Measurements from ENCODE around the gene COPS4. TPM values are rescaled to one million over a fixed set of nuclear protein-coding genes. Genes with fewer than 3 reads are reported as not detected.

The COPS4 gene
- total and polyA plus RNA-seq, 3 donors from 2014 or later: 73.2 to 100 (median 87.6) TPM

DNA sequence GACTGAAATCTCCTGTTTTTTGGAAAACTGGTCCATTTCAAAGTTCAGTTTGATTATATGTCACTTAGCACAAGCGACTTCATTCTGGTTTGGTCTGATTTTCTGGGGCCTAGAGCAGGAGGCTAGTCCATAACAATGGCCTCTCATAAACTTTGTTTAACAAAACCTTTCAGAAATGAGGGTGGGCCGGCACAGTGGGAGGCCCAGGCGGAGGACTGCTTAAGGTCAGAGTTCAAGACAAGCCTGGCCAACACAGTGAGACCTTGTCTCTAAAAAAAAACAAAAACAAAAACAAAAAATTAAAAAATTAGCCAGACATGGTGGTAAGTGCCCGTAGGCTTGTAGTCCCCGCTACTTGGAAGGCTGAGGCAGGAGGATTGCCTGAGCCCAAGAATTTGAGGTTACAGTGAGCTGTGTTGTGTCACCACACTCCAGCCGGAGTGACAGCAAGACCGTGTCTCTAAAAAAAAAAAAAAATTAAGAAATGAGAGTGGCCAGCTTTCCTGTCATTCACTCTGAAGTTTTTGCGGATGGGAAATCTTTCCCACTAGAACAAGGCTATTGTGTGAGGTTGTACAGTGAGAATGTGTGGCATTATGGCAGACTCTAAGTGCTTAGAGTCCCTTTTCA is 80.8 kb downstream of the COPS4 start:
- Histone ChIP-seq H3K9me3 (no peaks in the 10 kb centered on the region), H3K36me3 (ENCODE audit: low read depth, missing control alignments) (no peaks in the 10 kb centered on the region), H3K4me1 (no peaks in the 10 kb centered on the region), H3K27ac (no peak overlapping the region), H3K27me3 (no peaks in the 10 kb centered on the region), H3K4me3 (no peak overlapping the region)
- whole genome bisulfite sequencing, 2 donors: 78 to 87% methylated on average over 8 of the region's 8 CpGs
- no peak for DNase-seq
- intact Hi-C loops (cut with DNase I; ENCODE audit: low total_unique reads): no loop called here
- TF ChIP-seq POLR2A (IDR thresholded peaks at IDR 0.05): no peak
- TF ChIP-seq, protein P1, sequence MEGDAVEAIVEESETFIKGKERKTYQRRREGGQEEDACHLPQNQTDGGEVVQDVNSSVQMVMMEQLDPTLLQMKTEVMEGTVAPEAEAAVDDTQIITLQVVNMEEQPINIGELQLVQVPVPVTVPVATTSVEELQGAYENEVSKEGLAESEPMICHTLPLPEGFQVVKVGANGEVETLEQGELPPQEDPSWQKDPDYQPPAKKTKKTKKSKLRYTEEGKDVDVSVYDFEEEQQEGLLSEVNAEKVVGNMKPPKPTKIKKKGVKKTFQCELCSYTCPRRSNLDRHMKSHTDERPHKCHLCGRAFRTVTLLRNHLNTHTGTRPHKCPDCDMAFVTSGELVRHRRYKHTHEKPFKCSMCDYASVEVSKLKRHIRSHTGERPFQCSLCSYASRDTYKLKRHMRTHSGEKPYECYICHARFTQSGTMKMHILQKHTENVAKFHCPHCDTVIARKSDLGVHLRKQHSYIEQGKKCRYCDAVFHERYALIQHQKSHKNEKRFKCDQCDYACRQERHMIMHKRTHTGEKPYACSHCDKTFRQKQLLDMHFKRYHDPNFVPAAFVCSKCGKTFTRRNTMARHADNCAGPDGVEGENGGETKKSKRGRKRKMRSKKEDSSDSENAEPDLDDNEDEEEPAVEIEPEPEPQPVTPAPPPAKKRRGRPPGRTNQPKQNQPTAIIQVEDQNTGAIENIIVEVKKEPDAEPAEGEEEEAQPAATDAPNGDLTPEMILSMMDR (IDR thresholded peaks at IDR 0.05): no peak

DNA sequence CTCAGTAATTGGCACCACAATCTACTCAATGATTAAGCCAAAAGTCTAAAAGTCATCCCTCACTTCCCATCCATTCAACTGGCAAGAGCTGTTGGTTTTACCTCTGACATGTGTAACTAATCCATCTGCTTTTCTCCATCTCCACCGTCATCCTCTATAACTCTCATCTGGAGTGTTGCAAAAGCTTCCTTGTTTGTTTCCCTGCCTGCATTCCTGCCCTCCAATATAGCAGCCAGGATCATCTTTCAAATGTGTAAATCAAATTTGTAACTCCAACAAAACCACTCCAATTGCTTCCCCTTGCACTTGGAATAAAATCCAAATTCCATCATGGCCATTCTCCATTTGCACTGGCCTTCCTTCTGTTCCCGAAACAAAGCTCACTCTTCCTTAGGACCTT is 83.9 kb downstream of the COPS4 start:
- no peaks in the 10 kb centered on the region for H3K36me3 ChIP-seq (ENCODE audit: low read depth, missing control alignments)
- TF ChIP-seq POLR2A (IDR thresholded peaks at IDR 0.05): no peak
- TF ChIP-seq, protein P1 (IDR thresholded peaks at IDR 0.05): no peak
- H3K9me3 ChIP-seq: no peaks in the 10 kb centered on the region
- DNase-seq: no peak
- no peaks in the 10 kb centered on the region for H3K27me3 ChIP-seq
- intact Hi-C loops (cut with DNase I; ENCODE audit: low total_unique reads): no loop called here
- no peak overlapping the region for H3K27ac ChIP-seq
- no peaks in the 10 kb centered on the region for H3K4me1 ChIP-seq
- WGBS, 2 donors: 68 to 91% methylated on average over 2 of the region's 2 CpGs
- H3K4me3 ChIP-seq: no peak overlapping the region

DNA sequence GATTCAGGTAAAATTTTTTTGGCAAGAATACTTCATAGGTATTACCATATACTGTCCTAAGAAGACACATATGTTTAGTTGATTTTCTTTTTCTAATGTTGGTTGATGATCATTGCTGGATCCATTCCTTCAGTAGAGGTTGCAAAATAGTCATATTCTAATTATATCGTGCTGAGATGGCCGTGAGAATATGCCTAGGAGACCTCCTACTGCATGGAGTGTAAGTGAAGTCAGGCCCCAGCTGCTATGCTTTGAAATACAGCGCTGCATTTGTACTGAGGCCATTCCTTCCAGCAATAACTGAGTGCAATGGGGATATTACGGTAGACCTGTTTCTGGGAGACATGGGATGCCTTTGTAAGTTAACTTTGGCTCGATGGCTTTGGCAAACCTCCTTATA is 86.3 kb downstream of the COPS4 start:
- Histone ChIP-seq H3K4me3 (no peak overlapping the region), H3K27ac (no peak overlapping the region), H3K36me3 (ENCODE audit: low read depth, missing control alignments) (no peaks in the 10 kb centered on the region), H3K9me3 (no peaks in the 10 kb centered on the region), H3K27me3 (no peaks in the 10 kb centered on the region), H3K4me1 (no peaks in the 10 kb centered on the region)
- no peak for DNase-seq
- TF ChIP-seq POLR2A (IDR thresholded peaks at IDR 0.05): no peak
- TF ChIP-seq, protein P1 (IDR thresholded peaks at IDR 0.05): no peak
- intact Hi-C loops (cut with DNase I; ENCODE audit: low total_unique reads): no loop called here
- 83% methylated on average over 5 of the region's 5 CpGs for WGBS, 2 donors

DNA sequence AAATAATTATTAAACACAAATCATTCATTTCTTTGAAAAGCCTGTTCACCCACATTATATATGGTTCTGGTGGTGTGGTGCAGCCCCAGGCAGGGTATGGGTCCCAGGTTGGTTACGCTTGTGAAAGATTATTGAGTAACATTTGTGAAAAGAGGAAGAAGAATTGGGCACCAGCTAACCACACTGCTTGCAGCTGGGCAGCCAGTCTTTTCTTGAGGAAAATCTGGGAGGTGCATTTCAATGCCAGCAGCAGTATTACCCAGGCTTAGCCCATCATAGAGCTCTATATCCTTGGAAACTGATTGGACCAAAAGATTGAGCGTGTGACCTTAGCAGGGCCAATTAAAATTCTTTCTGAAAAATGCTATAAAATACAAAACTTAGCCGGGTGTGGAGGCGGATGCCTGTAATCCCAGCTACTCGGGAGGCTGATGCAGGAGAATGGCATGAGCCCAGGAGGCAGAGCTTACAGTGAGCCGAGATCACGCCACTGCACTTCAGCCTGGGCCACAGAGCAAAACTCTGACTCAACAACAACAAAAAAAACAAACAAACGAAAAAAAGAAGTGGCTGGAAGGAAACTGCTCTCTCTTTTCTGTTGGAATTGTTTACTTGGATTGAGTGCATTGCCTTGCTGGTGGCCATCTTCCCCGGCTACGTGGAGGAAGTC is 89.3 kb downstream of the COPS4 start:
- WGBS, 2 donors: 50 to 60% methylated on average over 10 of the region's 10 CpGs
- Histone ChIP-seq H3K36me3 (ENCODE audit: low read depth, missing control alignments) (no peaks in the 10 kb centered on the region), H3K27ac (no peak overlapping the region), H3K4me1 (no peaks in the 10 kb centered on the region), H3K27me3 (no peaks in the 10 kb centered on the region), H3K4me3 (no peak overlapping the region), H3K9me3 (no peaks in the 10 kb centered on the region)
- intact Hi-C loops (cut with DNase I; ENCODE audit: low total_unique reads): no loop called here
- DNase-seq: no peak
- TF ChIP-seq, protein P1 (IDR thresholded peaks at IDR 0.05): no peak
- no peak for TF ChIP-seq POLR2A (IDR thresholded peaks at IDR 0.05)

Small RNA genes within 50 kb of the gene (small RNA-seq; reads per million reads assigned to genes)
- gene RNU6-615P: 0 reads per million in 2 donors

Other genes starting within 250 kb of the COPS4 start
- 100 to 1,000 TPM; 149 to 161 TPM for gene SCD5, start 236.4 kb upstream of the COPS4 start, total RNA-seq
- gene SCD5, start 236.4 kb upstream of the COPS4 start, polyA plus RNA-seq (ENCODE audit: insufficient read depth, low read depth, low replicate concordance): 76.4 TPM
- 100 to 1,000 TPM; 168 to 191 TPM for gene SEC31A, start 144.0 kb upstream of the COPS4 start, total RNA-seq
- gene SEC31A, start 144.0 kb upstream of the COPS4 start, polyA plus RNA-seq (ENCODE audit: insufficient read depth, low read depth, low replicate concordance): 131 TPM
- 10 to 100 TPM; 21.7 to 29.0 TPM for gene THAP9, start 134.4 kb upstream of the COPS4 start, total RNA-seq
- 18.0 TPM for gene THAP9, start 134.4 kb upstream of the COPS4 start, polyA plus RNA-seq (ENCODE audit: insufficient read depth, low read depth, low replicate concordance)
- 10 to 100 TPM; 14.5 to 14.6 TPM for gene LIN54, start 24.4 kb upstream of the COPS4 start, total RNA-seq
- 13.2 TPM for gene LIN54, start 24.4 kb upstream of the COPS4 start, polyA plus RNA-seq (ENCODE audit: insufficient read depth, low read depth, low replicate concordance)
- 1 to 10 TPM in 1 of 2 donors, under 1 TPM in 1; 0.55 to 1.3 TPM for gene PLAC8, start 79.5 kb downstream of the COPS4 start, total RNA-seq
- 2.0 TPM for gene PLAC8, start 79.5 kb downstream of the COPS4 start, polyA plus RNA-seq (ENCODE audit: insufficient read depth, low read depth, low replicate concordance)
- gene COQ2, start 249.6 kb downstream of the COPS4 start, total RNA-seq: 10 to 100 TPM; 18.8 to 19.4 TPM
- 9.5 TPM for gene COQ2, start 249.6 kb downstream of the COPS4 start, polyA plus RNA-seq (ENCODE audit: insufficient read depth, low read depth, low replicate concordance)